GM12891 (cell line): ENCODE results near the gene NDUFA11.

ENCODE experiments used
- POLR2A ChIP-seq: IDR thresholded peaks from 2 replicates; pipeline ENCODE4 v1.6.1; 2011; ENCODE audit warnings: low read depth, low read length, control low read depth
- POLR2AphosphoS5 ChIP-seq: IDR thresholded peaks from 2 replicates; pipeline ENCODE4 v1.6.1; 2011; ENCODE audit warnings: low read depth, low read length, control low read depth
- POU2F2 ChIP-seq: IDR thresholded peaks from 2 replicates; pipeline ENCODE4 v1.6.1; 2011; ENCODE audit warnings: low read depth, mild to moderate bottlenecking, control low read depth, low read length, moderate library complexity
- SPI1 ChIP-seq: IDR thresholded peaks from 2 replicates; pipeline ENCODE4 v1.6.1; 2011; ENCODE audit warnings: low read depth, low read length, control low read depth
- TAF1 ChIP-seq: IDR thresholded peaks from 2 replicates; pipeline ENCODE4 v1.6.1; 2011; ENCODE audit warnings: low read depth, low read length, control low read depth

- TF ChIP-seq TAF1 (no peak), POLR2AphosphoS5 (no peak), POLR2A (no peak), SPI1 (no peak), POU2F2 (no peak)
Measured at GRCh38 chr19:5851302-5851701, 52.3 kb downstream of the NDUFA11 start, which contains the start of gene FUT3.
